Right lobe of liver (tissue), 4 donors: ENCODE results near the gene HOXA13.

Source experiments
- CTCF ChIP-seq, 4 donors: fragments of 200-600 bp in 3 of 4; fragments of 450-650 bp in 1 of 4; IDR thresholded peaks; one replicate each; pipeline versions ENCODE4 v1.5.1 to v1.8.0; 2016 to 2022; ENCODE audit warnings: antibody characterized with exemption in 4 of 4, mild to moderate bottlenecking in 2 of 4
- POLR2A ChIP-seq: fragments of 450-650 bp; IDR thresholded peaks from one replicate; pipeline ENCODE4 v1.6.1; 2017; ENCODE audit warnings: antibody characterized with exemption, mild to moderate bottlenecking
- donor health status: DM: no; HTN: no; CAD: no.
- donor health status: DM: no; HTN: no; CAD: no.
- donor health status: DM: no; HTN: yes; CAD: no.

DNA sequence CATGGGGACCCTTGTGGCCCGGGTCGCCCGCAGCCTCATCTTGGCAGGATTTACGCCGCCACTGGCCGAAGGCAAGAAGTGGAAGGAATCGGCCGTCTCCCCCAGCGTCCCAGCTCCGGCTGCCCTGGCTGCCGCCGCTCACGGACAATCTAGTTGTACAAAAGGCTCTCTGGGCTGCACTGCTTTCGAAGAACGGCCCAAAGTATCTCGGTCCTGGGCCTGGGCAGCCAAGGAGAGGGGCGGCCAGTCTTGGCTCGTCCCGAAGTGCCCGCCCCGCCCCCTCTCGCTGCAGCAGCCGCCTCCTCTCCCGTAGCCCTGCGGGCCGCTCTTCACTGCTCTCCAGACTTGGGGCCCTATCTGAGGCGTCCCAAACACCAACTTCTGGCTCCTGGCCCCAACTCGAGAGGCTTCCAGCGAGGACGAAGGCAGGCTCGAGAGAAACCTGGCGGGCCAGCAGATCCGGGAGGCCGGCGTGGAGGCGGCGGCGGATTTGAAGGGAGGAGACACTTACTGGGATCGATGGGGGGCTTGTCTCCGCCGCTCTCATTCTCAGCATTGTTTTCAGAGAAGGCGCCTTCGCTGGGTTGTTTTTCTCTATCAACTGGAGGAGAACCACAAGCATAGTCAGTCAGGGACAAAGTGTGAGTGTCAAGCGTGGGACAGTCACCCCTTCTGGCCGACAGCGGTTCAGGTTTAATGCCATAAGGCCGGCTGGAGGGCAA, 35.4 kb downstream of the HOXA13 start:
- TF ChIP-seq CTCF (IDR thresholded peaks at IDR 0.05) = no peak
- TF ChIP-seq POLR2A = no peak
